HG03095 (cell line): ENCODE data around the gene RPL32.

Source experiments
- ATAC-seq: cut with Tn5 transposase; IDR thresholded peaks from one replicate; pipeline ENCODE4 v1.9.1; 2021; ENCODE audit warnings: moderate library complexity; ENCODE audit not compliant: unreplicated experiment

Gene RPL32

GRCh38 chr3:12833222-12834161 is 7.9 kb downstream of the RPL32 start:
- ATAC-seq, result no peak

DNA sequence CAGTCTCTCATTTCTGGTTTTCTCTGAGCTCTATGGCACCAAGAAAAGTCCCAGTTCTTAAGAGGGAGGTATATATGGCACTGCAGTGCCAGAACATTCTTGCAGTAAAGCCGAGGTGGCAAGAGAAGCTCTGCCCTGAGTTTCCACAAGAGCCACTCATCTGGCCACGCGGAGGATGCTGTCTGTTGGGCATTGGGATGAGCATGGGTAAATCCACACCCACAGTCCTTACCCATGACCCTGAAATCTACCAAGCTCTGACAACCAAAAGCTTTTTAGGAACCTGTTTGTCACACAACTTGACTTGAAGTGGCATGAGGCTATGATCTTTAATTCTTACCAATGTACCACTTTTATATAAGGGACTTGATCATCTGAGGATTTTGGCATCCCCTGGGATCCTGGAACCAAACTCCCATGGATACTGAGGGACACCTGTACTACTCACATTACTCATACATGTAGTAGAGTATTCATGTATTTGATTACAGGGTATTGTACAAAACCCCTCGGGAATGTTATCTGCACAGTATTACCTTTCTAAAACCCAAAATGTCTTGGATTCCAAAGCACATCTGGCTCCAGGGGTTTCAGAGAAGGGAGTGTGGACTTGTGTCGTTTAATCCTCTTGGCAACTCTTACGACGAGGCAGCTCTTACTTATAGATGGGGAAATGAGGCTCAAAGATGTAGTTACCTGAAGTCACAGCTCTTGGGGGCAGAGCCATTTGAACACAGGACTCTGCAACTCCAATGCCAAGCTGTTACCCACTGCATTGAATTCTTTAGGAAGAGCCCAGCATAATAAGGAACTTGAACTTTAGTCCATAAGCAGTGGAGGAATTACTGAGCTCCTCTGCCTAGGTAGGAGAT is 8.8 kb downstream of the RPL32 start:
- ATAC-seq, result no peak

DNA sequence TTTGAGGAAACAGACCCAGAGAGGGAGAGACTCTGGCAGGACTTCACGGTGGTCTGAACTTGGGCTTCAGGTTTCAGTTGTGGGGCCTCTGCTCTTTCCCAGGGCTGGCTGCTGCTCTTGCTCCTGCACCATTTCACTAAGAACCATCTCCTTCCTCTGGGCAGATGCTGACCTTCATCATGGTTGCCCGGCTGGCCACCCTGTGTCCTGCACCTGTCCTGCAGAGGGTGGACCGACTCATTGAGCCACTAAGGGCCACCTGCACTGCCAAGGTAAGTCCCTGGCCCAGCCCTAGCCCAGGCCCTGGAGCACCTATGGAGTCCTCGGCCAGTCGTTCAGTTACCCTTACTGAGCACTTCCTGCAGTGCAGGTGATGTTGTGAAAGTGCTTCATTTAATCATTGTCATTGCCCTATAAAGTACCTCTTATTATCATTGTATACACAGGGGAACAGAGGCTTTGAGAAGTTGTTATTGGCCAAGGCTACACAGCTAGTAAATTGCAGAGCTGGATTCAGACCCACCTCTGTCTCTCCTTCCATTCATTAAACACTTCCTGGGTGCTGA is 10.0 kb downstream of the RPL32 start:
- no peak for ATAC-seq

- ATAC-seq, result no peak
Observed at GRCh38 chr3:12830785-12831156, 10.6 kb downstream of the RPL32 start.

- no peak for ATAC-seq
Observed at GRCh38 chr3:12829886-12830784, 11.2 kb downstream of the RPL32 start.

- no peak for ATAC-seq
Observed at GRCh38 chr3:12829404-12829803, 12.0 kb downstream of the RPL32 start.

DNA sequence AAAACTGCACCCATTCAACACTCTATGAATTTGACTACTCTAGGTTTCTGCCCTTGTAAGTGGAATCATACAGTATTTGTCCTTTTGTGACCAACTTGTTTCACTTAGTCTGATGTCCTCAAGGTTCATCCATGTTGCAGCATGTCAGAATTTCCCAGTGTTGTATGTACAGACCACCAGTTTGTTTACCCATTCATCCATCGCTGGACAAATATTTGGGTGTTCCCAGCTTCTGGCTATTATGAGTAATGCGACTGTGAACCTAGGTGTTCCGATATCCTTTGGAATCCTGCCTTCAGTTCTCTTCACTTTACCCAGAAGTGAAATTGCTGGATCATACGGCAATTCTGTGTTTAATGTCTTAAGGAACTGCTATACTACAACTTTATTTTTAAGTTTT is 12.6 kb downstream of the RPL32 start:
- no peak for ATAC-seq

DNA sequence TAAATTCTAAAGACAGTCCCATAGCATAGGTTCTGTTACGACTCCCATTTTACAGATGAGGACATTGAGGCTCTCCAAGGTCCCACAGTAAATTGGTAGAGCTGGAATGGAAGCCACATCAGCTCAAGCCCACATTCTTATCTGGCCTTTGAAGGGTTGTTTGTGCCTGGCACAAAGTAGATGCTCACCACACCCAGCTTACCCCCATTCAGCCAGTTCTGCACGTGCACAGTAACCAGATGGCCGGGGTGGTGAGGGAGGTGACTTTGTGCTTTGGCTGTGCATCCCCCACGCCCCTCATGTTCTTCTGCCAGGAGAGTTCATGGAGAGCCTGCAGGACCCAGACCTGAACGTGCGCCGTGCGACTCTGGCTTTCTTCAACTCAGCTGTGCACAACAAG is 16.2 kb downstream of the RPL32 start:
- ATAC-seq, result no peak

GRCh38 chr3:12824299-12824698 is 17.1 kb downstream of the RPL32 start:
- no peak for ATAC-seq

DNA sequence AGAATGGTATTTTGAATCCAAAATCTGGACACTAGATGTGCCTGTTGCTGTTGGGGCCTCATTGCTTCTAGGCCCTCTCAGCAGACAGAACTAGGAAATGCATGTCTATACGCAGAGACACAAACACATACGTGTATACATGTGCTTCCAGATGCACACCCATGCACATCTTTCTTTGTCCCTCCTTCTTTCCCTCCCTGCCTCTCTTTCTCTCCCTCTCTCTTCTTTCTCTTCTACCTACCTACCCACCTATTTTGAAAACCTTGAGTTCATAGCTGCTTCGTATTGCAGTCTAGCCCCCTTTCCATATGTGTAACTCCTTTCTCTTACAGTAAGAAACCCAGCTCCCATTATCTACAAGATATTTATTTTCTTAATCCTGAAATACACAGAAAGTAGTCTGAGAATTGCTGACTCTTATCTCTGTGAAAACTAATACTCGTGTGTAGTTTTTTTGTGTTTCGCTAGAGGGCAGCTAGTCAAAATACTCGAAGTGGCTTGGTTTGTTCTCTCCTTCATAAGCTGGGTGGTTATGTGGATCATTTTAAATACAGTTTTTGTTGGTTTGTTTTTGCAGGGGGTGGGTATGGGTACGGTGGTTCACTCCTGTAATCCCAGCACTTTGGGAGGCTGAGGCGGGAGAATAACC is 18.5 kb downstream of the RPL32 start:
- no peak for ATAC-seq

DNA sequence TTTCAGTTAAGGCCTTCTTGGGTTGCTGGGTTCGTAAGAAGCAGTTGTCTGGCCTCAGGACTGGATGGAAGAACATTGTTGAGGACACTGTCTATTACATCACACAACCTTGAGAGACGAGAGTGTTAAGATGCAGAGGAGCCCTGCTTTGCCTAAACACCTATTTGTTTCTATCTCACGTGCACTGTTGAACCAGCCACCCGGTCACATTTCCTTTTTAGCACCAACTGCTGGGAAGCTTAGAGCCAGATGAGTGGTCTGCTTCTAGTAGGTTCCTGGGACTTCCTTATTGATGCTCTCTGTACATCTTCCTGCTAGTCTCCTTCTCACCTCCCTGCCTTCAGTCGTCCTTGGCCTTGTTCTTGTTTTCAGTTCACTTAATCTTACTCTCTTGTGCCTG is 22.6 kb downstream of the RPL32 start:
- ATAC-seq, result peak; percentile 41

DNA sequence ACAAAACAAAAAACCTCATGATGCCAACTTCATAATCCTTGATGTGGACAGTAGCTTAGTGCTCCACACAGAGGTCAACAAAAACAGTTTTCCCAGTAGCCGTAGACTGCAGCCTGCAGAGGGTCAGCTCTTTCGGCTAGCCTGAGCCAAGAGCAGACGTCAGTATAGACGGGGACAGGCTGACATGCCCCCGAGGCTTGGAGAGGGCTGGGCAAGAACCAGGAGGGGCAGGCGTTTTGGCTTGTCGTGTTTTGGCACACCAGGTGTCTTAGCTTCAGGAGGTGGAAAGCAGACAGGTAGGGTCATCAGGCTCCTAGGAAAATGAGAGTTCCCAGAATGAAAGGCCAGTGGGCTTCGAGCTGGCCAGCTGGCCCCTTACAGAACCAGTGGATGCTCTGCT is 23.1 kb downstream of the RPL32 start:
- ATAC-seq, result no peak

GRCh38 chr3:12817343-12817710 is 24.0 kb downstream of the RPL32 start:
- no peak for ATAC-seq

GRCh38 chr3:12816521-12817342 is 24.6 kb downstream of the RPL32 start:
- no peak for ATAC-seq

GRCh38 chr3:12815719-12816118 is 25.6 kb downstream of the RPL32 start:
- no peak for ATAC-seq

GRCh38 chr3:12815078-12815477 is 26.3 kb downstream of the RPL32 start:
- no peak for ATAC-seq

DNA sequence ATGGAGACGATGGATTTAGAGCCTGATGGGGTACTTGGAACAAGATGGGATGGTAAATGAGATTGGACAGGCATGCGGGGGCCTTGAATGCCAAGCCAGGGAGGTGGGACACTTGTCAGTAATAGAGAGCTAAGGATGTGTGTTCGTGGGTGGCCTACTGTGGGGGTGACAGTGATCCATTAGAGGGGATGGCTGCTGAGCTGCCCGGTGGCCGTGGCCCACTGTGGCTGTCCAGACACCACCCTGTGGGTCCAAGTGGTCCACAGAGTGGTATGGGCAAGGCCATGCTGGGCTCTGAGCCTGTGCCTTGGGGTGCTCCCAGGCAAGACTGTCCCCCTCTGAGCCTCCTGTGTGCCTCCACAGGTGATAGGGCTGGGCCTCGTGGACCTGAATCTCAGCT is 27.4 kb downstream of the RPL32 start:
- no peak for ATAC-seq

GRCh38 chr3:12812812-12813211 is 28.6 kb downstream of the RPL32 start:
- ATAC-seq, result no peak

- ATAC-seq, result no peak
Observed at GRCh38 chr3:12810961-12811360, 30.4 kb downstream of the RPL32 start.
